HUES48 (cell line): ENCODE results near the gene SOBP.

ENCODE experiments used
- H3K27ac ChIP-seq: one replicate; pipeline ENCODE4 v1.7.0; 2013; ENCODE audit warnings: low read depth, low read length, inconsistent platforms
- H3K27me3 ChIP-seq: 2 replicates; pipeline ENCODE4 v1.6.1; 2013; ENCODE audit warnings: mild to moderate bottlenecking, low read length; ENCODE audit not compliant: control insufficient read depth, insufficient read depth
- H3K36me3 ChIP-seq: 2 replicates; pipeline ENCODE4 v1.6.1; 2013; ENCODE audit warnings: low read length; ENCODE audit not compliant: control insufficient read depth, insufficient read depth
- H3K4me1 ChIP-seq: 2 replicates; pipeline ENCODE4 v1.6.1; 2013; ENCODE audit warnings: mild to moderate bottlenecking, low read length; ENCODE audit not compliant: control insufficient read depth, insufficient read depth
- H3K4me3 ChIP-seq: 2 replicates; pipeline ENCODE4 v1.5.1; 2013; ENCODE audit warnings: mild to moderate bottlenecking, low read depth, low read length
- H3K9ac ChIP-seq: 2 replicates; pipeline ENCODE4 v1.6.1; 2013; ENCODE audit warnings: mild to moderate bottlenecking, low read depth, low read length, moderate library complexity
- H3K9me3 ChIP-seq: 2 replicates; pipeline ENCODE4 v1.6.1; 2013; ENCODE audit warnings: low read length; ENCODE audit not compliant: control insufficient read depth, insufficient read depth

SOBP gene

GRCh38 chr6:107690643-107691061 is 200.7 kb downstream of the SOBP start:
- no peaks in the 10 kb centered on the region for H3K9me3 ChIP-seq
- H3K27me3 ChIP-seq: no peaks in the 10 kb centered on the region
- no peak overlapping the region for H3K9ac ChIP-seq
- H3K4me1 ChIP-seq: peaks cover 4% of the 10 kb centered on the region; the same call in 1 of the 2 replicates
- H3K27ac ChIP-seq: no peak overlapping the region
- H3K4me3 ChIP-seq: no peak overlapping the region
- no peaks in the 10 kb centered on the region for H3K36me3 ChIP-seq

GRCh38 chr6:107691062-107691751 is 201.3 kb downstream of the SOBP start:
- no peaks in the 10 kb centered on the region for H3K9me3 ChIP-seq
- H3K4me3 ChIP-seq: no peak overlapping the region
- H3K9ac ChIP-seq: no peak overlapping the region
- no peaks in the 10 kb centered on the region for H3K27me3 ChIP-seq
- H3K4me1 ChIP-seq: peaks cover 5% of the 10 kb centered on the region
- H3K36me3 ChIP-seq: no peaks in the 10 kb centered on the region
- no peak overlapping the region for H3K27ac ChIP-seq

- Histone ChIP-seq H3K27me3 (no peaks in the 10 kb centered on the region), H3K36me3 (no peaks in the 10 kb centered on the region), H3K9me3 (no peaks in the 10 kb centered on the region), H3K4me3 (no peak overlapping the region), H3K9ac (no peak overlapping the region), H3K4me1 (peaks cover 9% of the 10 kb centered on the region), H3K27ac (no peak overlapping the region)
Measured at GRCh38 chr6:107692351-107692750, 202.4 kb downstream of the SOBP start.

- no peak overlapping the region for H3K27ac ChIP-seq
- H3K9me3 ChIP-seq: no peaks in the 10 kb centered on the region
- peaks cover 14% of the 10 kb centered on the region for H3K4me1 ChIP-seq
- H3K9ac ChIP-seq: no peak overlapping the region
- H3K27me3 ChIP-seq: no peaks in the 10 kb centered on the region
- H3K36me3 ChIP-seq: no peaks in the 10 kb centered on the region
- H3K4me3 ChIP-seq: no peak overlapping the region
Measured at GRCh38 chr6:107695061-107695720, 205.3 kb downstream of the SOBP start.

- Histone ChIP-seq H3K9ac (no peak overlapping the region), H3K27me3 (no peaks in the 10 kb centered on the region), H3K4me1 (peaks cover 13% of the 10 kb centered on the region), H3K27ac (no peak overlapping the region), H3K4me3 (no peak overlapping the region), H3K9me3 (no peaks in the 10 kb centered on the region), H3K36me3 (no peaks in the 10 kb centered on the region)
Measured at GRCh38 chr6:107697682-107698081, 207.8 kb downstream of the SOBP start.

- H3K4me3 ChIP-seq: no peak overlapping the region
Measured at GRCh38 chr6:107698146-107698545, 208.2 kb downstream of the SOBP start.

GRCh38 chr6:107699254-107699653 is 209.3 kb downstream of the SOBP start:
- Histone ChIP-seq H3K36me3 (no peaks in the 10 kb centered on the region), H3K4me3 (no peak overlapping the region), H3K4me1 (peaks cover 16% of the 10 kb centered on the region), H3K27me3 (no peaks in the 10 kb centered on the region), H3K27ac (no peak overlapping the region), H3K9ac (no peak overlapping the region), H3K9me3 (no peaks in the 10 kb centered on the region)

More at GRCh38 chr6:107698146-107698545, 208.2 kb downstream of the SOBP start:
- no peaks in the 10 kb centered on the region for H3K27me3 ChIP-seq
- no peaks in the 10 kb centered on the region for H3K36me3 ChIP-seq
- no peaks in the 10 kb centered on the region for H3K9me3 ChIP-seq
- H3K27ac ChIP-seq: no peak overlapping the region
- peaks cover 13% of the 10 kb centered on the region for H3K4me1 ChIP-seq
- H3K9ac ChIP-seq: no peak overlapping the region

GRCh38 chr6:107699697-107700325 is 209.9 kb downstream of the SOBP start:
- Histone ChIP-seq H3K36me3 (no peaks in the 10 kb centered on the region), H3K9me3 (no peaks in the 10 kb centered on the region), H3K27ac (no peak overlapping the region), H3K9ac (no peak overlapping the region), H3K4me1 (peaks cover 20% of the 10 kb centered on the region), H3K27me3 (no peaks in the 10 kb centered on the region), H3K4me3 (no peak overlapping the region)

GRCh38 chr6:107703606-107704005 is 213.7 kb downstream of the SOBP start:
- Histone ChIP-seq H3K4me1 (peaks cover 16% of the 10 kb centered on the region), H3K9me3 (no peaks in the 10 kb centered on the region), H3K4me3 (no peak overlapping the region), H3K27me3 (no peaks in the 10 kb centered on the region), H3K27ac (no peak overlapping the region), H3K36me3 (no peaks in the 10 kb centered on the region), H3K9ac (no peak overlapping the region)

GRCh38 chr6:107704347-107705013 is 214.6 kb downstream of the SOBP start:
- Histone ChIP-seq H3K27me3 (no peaks in the 10 kb centered on the region), H3K4me1 (peaks cover 16% of the 10 kb centered on the region), H3K27ac (no peak overlapping the region), H3K36me3 (no peaks in the 10 kb centered on the region), H3K4me3 (no peak overlapping the region), H3K9me3 (no peaks in the 10 kb centered on the region), H3K9ac (no peak overlapping the region)
